ENCODE results near the gene CLDN14. TPM values are rescaled to one million over a fixed set of nuclear protein-coding genes. Genes with fewer than 3 reads are reported as not detected.
A peak's percentile ranks its signal among the peaks of the same experiment; 100 is the strongest.

The CLDN14 gene
- total RNA-seq, 3 donors from 2014 or later = 0.63 TPM; not detected in 2

- no peaks in the 10 kb centered on the region for H3K36me3 ChIP-seq (ENCODE audit: low read depth)
- H3K9me3 ChIP-seq = no peaks in the 10 kb centered on the region
- H3K4me3 ChIP-seq = no peak overlapping the region
- intact Hi-C loops (cut with DNase I, micrococcal nuclease) = no loop called here
- ATAC-seq (peak; percentile 92), DNase-seq (peak; percentile 34 to 69 (median 60))
- no peak for TF ChIP-seq CTCF (IDR thresholded peaks at IDR 0.05)
- H3K4me1 ChIP-seq (ENCODE audit: low read depth) = no peaks in the 10 kb centered on the region
These were observed 19.9 kb upstream of the CLDN14 start for GRCh38 chr21:36499578-36500471.

GRCh38 chr21:36494557-36494956 is 14.6 kb upstream of the CLDN14 start:
- no peak for DNase-seq
- no peak for ATAC-seq
- TF ChIP-seq CTCF (IDR thresholded peaks at IDR 0.05) = no peak
- no peak overlapping the region for H3K4me3 ChIP-seq
- no peaks in the 10 kb centered on the region for H3K36me3 ChIP-seq (ENCODE audit: low read depth)
- H3K9me3 ChIP-seq = no peaks in the 10 kb centered on the region
- intact Hi-C loops (cut with DNase I, micrococcal nuclease) = no loop called here
- H3K4me1 ChIP-seq (ENCODE audit: low read depth) = peaks cover 5% of the 10 kb centered on the region

- peak in 2 of 3 donors; percentile 26 to 42 for DNase-seq
- no peak for TF ChIP-seq CTCF (IDR thresholded peaks at IDR 0.05)
- Histone ChIP-seq H3K36me3 (ENCODE audit: low read depth) (no peaks in the 10 kb centered on the region), H3K9me3 (no peaks in the 10 kb centered on the region), H3K4me3 (no peak overlapping the region), H3K4me1 (ENCODE audit: low read depth) (peaks cover 5% of the 10 kb centered on the region)
- intact Hi-C loops (cut with DNase I, micrococcal nuclease) = no loop called here
- peak; percentile 92 for ATAC-seq
These were observed 11.4 kb upstream of the CLDN14 start for GRCh38 chr21:36491209-36491910.

GRCh38 chr21:36489776-36490165 is 9.8 kb upstream of the CLDN14 start:
- Histone ChIP-seq H3K4me1 (ENCODE audit: low read depth) (peaks cover 5% of the 10 kb centered on the region), H3K4me3 (no peak overlapping the region), H3K9me3 (no peaks in the 10 kb centered on the region), H3K36me3 (ENCODE audit: low read depth) (no peaks in the 10 kb centered on the region)
- ATAC-seq (no peak), DNase-seq (no peak)
- TF ChIP-seq CTCF (IDR thresholded peaks at IDR 0.05) = no peak
- intact Hi-C loops (cut with DNase I, micrococcal nuclease) = no loop called here

GRCh38 chr21:36489103-36489775 is 9.3 kb upstream of the CLDN14 start:
- TF ChIP-seq CTCF (IDR thresholded peaks at IDR 0.05) = no peak
- DNase-seq = no peak
- no peaks in the 10 kb centered on the region for H3K9me3 ChIP-seq

More at GRCh38 chr21:36489103-36489775, 9.3 kb upstream of the CLDN14 start:
- ATAC-seq = no peak
- Histone ChIP-seq H3K36me3 (ENCODE audit: low read depth) (no peaks in the 10 kb centered on the region), H3K4me3 (no peak overlapping the region), H3K4me1 (ENCODE audit: low read depth) (peaks cover 5% of the 10 kb centered on the region)
- intact Hi-C loops (cut with DNase I, micrococcal nuclease) = no loop called here

Measured in mucosa of descending colon (tissue), 3 donors.